ENCODE data around the gene NTM.

- TF ChIP-seq CTCF (IDR thresholded peaks at IDR 0.05; ENCODE audit: insufficient read depth, low read length) (no peak), GABPA (IDR thresholded peaks at IDR 0.05; ENCODE audit: low read depth) (no peak), REST (IDR thresholded peaks at IDR 0.05; ENCODE audit: insufficient replicate concordance, low read depth) (no peak)
These were observed 415.4 kb downstream of the NTM start for GRCh38 chr11:131785801-131786200.
